ENCODE measurements around the gene MTX1. TPM values are rescaled to one million over a fixed set of nuclear protein-coding genes. Genes with fewer than 3 reads are reported as not detected.

The MTX1 gene
- total RNA-seq, 1 experiment from 2014 or later = 69.1 TPM

GRCh38 chr1:155181371-155182051, 27.0 kb upstream of the MTX1 start:
- no peaks in the 10 kb centered on the region for H3K9me2 ChIP-seq (ENCODE audit: insufficient read depth)
- H3K27ac ChIP-seq (ENCODE audit: low read depth, low read length) = no peak overlapping the region
- H3K4me2 ChIP-seq (ENCODE audit: low read length) = no peak overlapping the region
- ChIA-PET RAD21 (ENCODE audit: low non-redundant PET in 1 of 2, low total read pairs in 2 of 2, uncharacterized antibody in 2 of 2, unreplicated experiment in 2 of 2) (no interaction called here), CTCF (no interaction called here), POLR2A (interaction anchor here (1.0 kb wide), 1 partner anchor 14 kb away, joined by 3 read pairs; no protein-coding TSS in a partner anchor)
- H3K9ac ChIP-seq (ENCODE audit: low read length) = no peak overlapping the region
- no peak overlapping the region for H3K4me3 ChIP-seq (replicated peaks in 1 of 2; ENCODE audit: low read depth in 1 of 2, low read length in 2 of 2)
- peaks cover 0 to 8% of the 10 kb centered on the region in 2 experiments; a peak in 3 of 4 replicates for H3K4me1 ChIP-seq (ENCODE audit: control insufficient read depth in 1 of 2, insufficient read depth in 2 of 2, low read length in 2 of 2)
- no peak for ATAC-seq
- no peaks in the 10 kb centered on the region for H3K27me3 ChIP-seq (ENCODE audit: insufficient read depth, low read length)
- intact Hi-C loops (cut with micrococcal nuclease) = no loop called here
- H2AFZ ChIP-seq (ENCODE audit: low read depth, low read length, poor library complexity, severe bottlenecking) = no peak overlapping the region
- BruUV-seq (replicated peaks) = no TSS peak
- no peaks in the 10 kb centered on the region; a peak in 1 of 4 replicates for H3K36me3 ChIP-seq (ENCODE audit: control insufficient read depth in 1 of 2, insufficient read depth in 2 of 2, low read length in 2 of 2)
- TF ChIP-seq ZNF274 (IDR thresholded peaks at IDR 0.05; ENCODE audit: low read depth, low read length) = no peak
- H4K20me1 ChIP-seq (ENCODE audit: insufficient read depth) = no peaks in the 10 kb centered on the region
- H3K79me2 ChIP-seq (ENCODE audit: insufficient read depth, low read length) = no peaks in the 10 kb centered on the region
- H3K9me3 ChIP-seq (ENCODE audit: control insufficient read depth in 1 of 2, insufficient read depth in 1 of 2, low read depth in 1 of 2, low read length in 2 of 2) = no peaks in the 10 kb centered on the region
- no peak for DNase-seq (ENCODE audit: low read depth, low spot score)

GRCh38 chr1:155182052-155182550, 26.4 kb upstream of the MTX1 start:
- ChIA-PET CTCF (no interaction called here), RAD21 (ENCODE audit: low non-redundant PET in 1 of 2, low total read pairs in 2 of 2, uncharacterized antibody in 2 of 2, unreplicated experiment in 2 of 2) (no interaction called here), POLR2A (no interaction called here)
- Histone ChIP-seq H3K79me2 (ENCODE audit: insufficient read depth, low read length) (no peaks in the 10 kb centered on the region), H3K36me3 (ENCODE audit: control insufficient read depth in 1 of 2, insufficient read depth in 2 of 2, low read length in 2 of 2) (no peaks in the 10 kb centered on the region; a peak in 1 of 4 replicates), H4K20me1 (ENCODE audit: insufficient read depth) (no peaks in the 10 kb centered on the region), H3K27ac (ENCODE audit: low read depth, low read length) (no peak overlapping the region), H3K4me2 (ENCODE audit: low read length) (no peak overlapping the region), H2AFZ (ENCODE audit: low read depth, low read length, poor library complexity, severe bottlenecking) (no peak overlapping the region), H3K9me2 (ENCODE audit: insufficient read depth) (no peaks in the 10 kb centered on the region), H3K9ac (ENCODE audit: low read length) (no peak overlapping the region), H3K4me1 (ENCODE audit: control insufficient read depth in 1 of 2, insufficient read depth in 2 of 2, low read length in 2 of 2) (peaks cover 0 to 2% of the 10 kb centered on the region in 2 experiments; a peak in 2 of 4 replicates), H3K9me3 (ENCODE audit: control insufficient read depth in 1 of 2, insufficient read depth in 1 of 2, low read depth in 1 of 2, low read length in 2 of 2) (no peaks in the 10 kb centered on the region), H3K27me3 (ENCODE audit: insufficient read depth, low read length) (no peaks in the 10 kb centered on the region), H3K4me3 (replicated peaks in 1 of 2; ENCODE audit: low read depth in 1 of 2, low read length in 2 of 2) (no peak overlapping the region)
- no peak for TF ChIP-seq SP1 (IDR thresholded peaks at IDR 0.05; ENCODE audit: low read depth)
- TF ChIP-seq TCF7L2 (IDR thresholded peaks at IDR 0.05; ENCODE audit: borderline replicate concordance, extremely low read depth, insufficient read depth, insufficient read length) = no peak
- TF ChIP-seq EGR1 (IDR thresholded peaks at IDR 0.05; ENCODE audit: low read depth) = no peak
- no peak for TF ChIP-seq SIN3A (IDR thresholded peaks at IDR 0.05; ENCODE audit: low read depth)
- TF ChIP-seq REST (IDR thresholded peaks at IDR 0.05; ENCODE audit: low read depth) = no peak
- ATAC-seq (no peak), DNase-seq (ENCODE audit: low read depth, low spot score) (no peak)
- no TSS peak for BruUV-seq (replicated peaks)
- intact Hi-C loops (cut with micrococcal nuclease) = no loop called here
